ENCODE measurements around the gene PDXP. TPM values are rescaled to one million over a fixed set of nuclear protein-coding genes. Genes with fewer than 3 reads are reported as not detected.

The PDXP gene
- total and polyA plus RNA-seq, 2 donors (not counting 3 experiments of a cell fraction or from before 2014, with no cell fraction given), result 18.0 to 20.0 TPM

GRCh38 chr22:37669586-37669985 is 11.1 kb downstream of the PDXP start:
- Histone ChIP-seq H3K9me3 (replicated peaks; ENCODE audit: control insufficient read depth, insufficient read depth, low read length) (no peaks in the 10 kb centered on the region), H3K4me2 (ENCODE audit: insufficient read depth, low read length) (no peak overlapping the region), H3K4me1 (ENCODE audit: control insufficient read depth, extremely low read depth, insufficient read depth, low read length) (no peaks in the 10 kb centered on the region), H3K9ac (replicated peaks; ENCODE audit: extremely low read depth, insufficient read depth, low read length) (no peak overlapping the region), H3K4me3 (replicated peaks in 1 of 3; ENCODE audit: insufficient read depth in 1 of 3, low read depth in 1 of 3, low read length in 3 of 3) (no peak overlapping the region), H3K27ac (ENCODE audit: insufficient read depth, low read depth, low read length) (no peak overlapping the region), H3K79me2 (ENCODE audit: control insufficient read depth, insufficient read depth, low read length) (no peaks in the 10 kb centered on the region), H4K20me1 (replicated peaks; ENCODE audit: control insufficient read depth, extremely low read depth, insufficient read depth, low read length) (no peaks in the 10 kb centered on the region), H3K9me1 (replicated peaks; ENCODE audit: control insufficient read depth, extremely low read depth, insufficient read depth, low read length) (no peaks in the 10 kb centered on the region), H3K27me3 (ENCODE audit: control insufficient read depth in 2 of 2, insufficient read depth in 2 of 2, low read length in 2 of 2) (no peaks in the 10 kb centered on the region), H2AFZ (ENCODE audit: low read depth, low read length) (no peak overlapping the region), H3K36me3 (ENCODE audit: control insufficient read depth in 2 of 2, extremely low read depth in 1 of 2, insufficient read depth in 2 of 2, low read length in 2 of 2) (peaks cover 0 to 10% of the 10 kb centered on the region in 2 experiments)
- dilution Hi-C loops (cut with MboI; ENCODE audit: extremely low pct_ligation_motif_present, low sequenced_read_pairs) (no loop called here), intact Hi-C loops (cut with micrococcal nuclease) (no loop called here)
- no TSS peak for BruUV-seq (replicated peaks)
- FAIRE-seq (no peak), DNase-seq (ENCODE audit: low read depth, low spot score) (no peak)
- TF ChIP-seq EZH2 (IDR thresholded peaks at IDR 0.05; ENCODE audit: borderline replicate concordance, low read depth, low read length, severe bottlenecking), result no peak
- TF ChIP-seq MAX (IDR thresholded peaks at IDR 0.05; ENCODE audit: insufficient read depth, insufficient read length), result no peak
- TF ChIP-seq POLR2A (IDR thresholded peaks at IDR 0.05; ENCODE audit: low read depth, low read length), result no peak
- TF ChIP-seq GATA2 (IDR thresholded peaks at IDR 0.05; ENCODE audit: insufficient read depth, insufficient read length, low read depth, low read length), result no peak
- no peak for TF ChIP-seq MYC (IDR thresholded peaks at IDR 0.05; ENCODE audit: low read depth, low read length)
- TF ChIP-seq FOS (IDR thresholded peaks at IDR 0.05; ENCODE audit: borderline replicate concordance, insufficient read depth, low read length), result no peak
- no peak for TF ChIP-seq POLR2AphosphoS5 (IDR thresholded peaks at IDR 0.05; ENCODE audit: insufficient read depth, low read depth, low read length)
- TF ChIP-seq, protein P1, sequence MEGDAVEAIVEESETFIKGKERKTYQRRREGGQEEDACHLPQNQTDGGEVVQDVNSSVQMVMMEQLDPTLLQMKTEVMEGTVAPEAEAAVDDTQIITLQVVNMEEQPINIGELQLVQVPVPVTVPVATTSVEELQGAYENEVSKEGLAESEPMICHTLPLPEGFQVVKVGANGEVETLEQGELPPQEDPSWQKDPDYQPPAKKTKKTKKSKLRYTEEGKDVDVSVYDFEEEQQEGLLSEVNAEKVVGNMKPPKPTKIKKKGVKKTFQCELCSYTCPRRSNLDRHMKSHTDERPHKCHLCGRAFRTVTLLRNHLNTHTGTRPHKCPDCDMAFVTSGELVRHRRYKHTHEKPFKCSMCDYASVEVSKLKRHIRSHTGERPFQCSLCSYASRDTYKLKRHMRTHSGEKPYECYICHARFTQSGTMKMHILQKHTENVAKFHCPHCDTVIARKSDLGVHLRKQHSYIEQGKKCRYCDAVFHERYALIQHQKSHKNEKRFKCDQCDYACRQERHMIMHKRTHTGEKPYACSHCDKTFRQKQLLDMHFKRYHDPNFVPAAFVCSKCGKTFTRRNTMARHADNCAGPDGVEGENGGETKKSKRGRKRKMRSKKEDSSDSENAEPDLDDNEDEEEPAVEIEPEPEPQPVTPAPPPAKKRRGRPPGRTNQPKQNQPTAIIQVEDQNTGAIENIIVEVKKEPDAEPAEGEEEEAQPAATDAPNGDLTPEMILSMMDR (IDR thresholded peaks at IDR 0.05; ENCODE audit: extremely low read depth in 1 of 2, insufficient read depth in 1 of 2, low read depth in 1 of 2, low read length in 2 of 2), result no peak
- no peak for TF ChIP-seq JUN (IDR thresholded peaks at IDR 0.05; ENCODE audit: borderline replicate concordance, insufficient read depth, insufficient read length, low read depth)
- ChIA-PET CTCF (interaction anchor here (0.9 to 3.7 kb wide), 2 partner anchors 8 to 26 kb away, joined by 4 to 20 read pairs; no protein-coding TSS in a partner anchor), POLR2A (no interaction called here)

All from endothelial cell of umbilical vein (primary cell).